Esophagus muscularis mucosa (tissue), 4 donors: ENCODE data around the gene CPT1A. TPM values are rescaled to one million over a fixed set of nuclear protein-coding genes. Genes with fewer than 3 reads are reported as not detected.
"Not testable (repeated sequence)": the region's sequence is repeated elsewhere in the genome, so short reads cannot be mapped to it uniquely, and the experiment has no call there.

ENCODE experiments used
- DNase-seq: peaks from one replicate; pipeline ENCODE4 v3.0.0-alpha.2; 2017; ENCODE audit errors: extremely low spot score
- H3K27ac ChIP-seq, 4 donors: fragments of 200-600 bp; sonication (generic); replicated peaks in 1 of 4; 1 replicate in 3 of 4; 2 replicates in 1 of 4; pipeline ENCODE4 v1.5.1; 2016 to 2019; ENCODE audit warnings: mild to moderate bottlenecking in 1 of 4
- H3K27me3 ChIP-seq, 4 donors: fragments of 200-600 bp; sonication (generic); one replicate each; pipeline versions ENCODE4 v1.5.1 to v1.6.0; 2016 to 2019
- H3K36me3 ChIP-seq, 4 donors: fragments of 200-600 bp; sonication (generic); one replicate each; pipeline ENCODE4 v1.5.1; 2016 to 2019
- H3K4me1 ChIP-seq, 4 donors: fragments of 200-600 bp; sonication (generic); one replicate each; pipeline ENCODE4 v1.5.1; 2016 to 2019
- H3K4me3 ChIP-seq, 4 donors: fragments of 200-600 bp; sonication (generic); 1 replicate in 2 of 4; 2 replicates in 2 of 4; pipeline ENCODE4 v1.5.1; 2016 to 2019; ENCODE audit warnings: mild to moderate bottlenecking in 4 of 4, moderate library complexity in 1 of 4
- H3K9me3 ChIP-seq, 4 donors: fragments of 200-600 bp; sonication (generic); 1 replicate in 3 of 4; 2 replicates in 1 of 4; pipeline ENCODE4 v1.5.1; 2016 to 2019
- EP300 ChIP-seq: sonication (generic); formaldehyde crosslinking; IDR thresholded peaks from one replicate; pipeline ENCODE4 v1.6.1; 2017; ENCODE audit warnings: antibody characterized with exemption
- POLR2A ChIP-seq: fragments of 450-650 bp; IDR thresholded peaks from one replicate; pipeline ENCODE4 v1.6.1; 2017; ENCODE audit warnings: antibody characterized with exemption, moderate library complexity, mild to moderate bottlenecking, low read depth
- POLR2AphosphoS5 ChIP-seq, 2 donors: sonication (generic); formaldehyde crosslinking; IDR thresholded peaks; one replicate each; pipeline ENCODE4 v1.6.1; 2017; ENCODE audit warnings: antibody characterized with exemption in 2 of 2
- WGBS: methylation state at CpG from one replicate; pipeline ENCODE4 v1.1.5; 2018; 5-methylcytosine and 5-hydroxymethylcytosine counted together
- intact Hi-C: fragments of 100-400 bp; cut with DNase I; formaldehyde crosslinking; loops from one replicate; pipeline ENCODE4 v1.15.1; 2023
- total RNA-seq, 4 donors: library from RNA; depleted of rRNA; stranded (reverse); fragments of >200 nt; gene quantifications; one replicate each; pipeline versions ENCODE4 v1.1.0 to v1.2.1, GENCODE V29; 2016
- TF ChIP-seq, protein P1 (sequence below), 3 experiments: fragments of 200-600 bp in 2 of 3; fragments of 450-650 bp in 1 of 3; sonication (generic) in 2 of 3; IDR thresholded peaks; one replicate each; pipeline ENCODE4 v1.5.1; 2017 to 2019; ENCODE audit warnings: antibody characterized with exemption in 3 of 3, mild to moderate bottlenecking in 2 of 3, moderate library complexity in 1 of 3

CPT1A gene
- total RNA-seq, 4 donors from 2014 or later = 36.1 to 122 (median 77.5) TPM

DNA sequence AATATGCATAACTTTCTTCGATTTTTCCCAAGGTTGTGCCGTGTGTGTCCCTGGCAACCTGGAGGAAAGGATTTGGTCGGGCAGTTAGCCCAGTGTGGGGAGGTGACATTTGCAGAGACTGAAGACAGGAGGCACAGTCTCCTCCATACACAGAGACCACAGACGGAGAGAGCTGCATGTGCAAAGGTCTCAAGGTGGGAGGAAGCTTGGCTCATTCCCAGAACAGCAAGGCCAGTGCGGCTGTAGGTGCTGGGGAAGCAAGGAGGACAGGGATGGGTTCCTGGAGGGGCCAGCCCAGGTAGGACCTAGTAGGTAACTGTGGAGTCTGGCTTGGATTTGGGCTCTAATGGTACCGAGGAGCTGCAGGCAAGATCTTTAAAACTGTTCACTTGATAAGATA lies 20.7 kb upstream of the CPT1A start:
- H3K4me1 ChIP-seq = peaks cover 0 to 10% (median 7%) of the 10 kb centered on the region in 4 donors
- H3K9me3 ChIP-seq = peaks cover 0 to 7% (median 0%) of the 10 kb centered on the region in 4 donors
- no peaks in the 10 kb centered on the region for H3K27me3 ChIP-seq
- no peak overlapping the region for H3K27ac ChIP-seq
- WGBS = 82% methylated on average over 5 of the region's 6 CpGs
- H3K4me3 ChIP-seq = no peak overlapping the region
- intact Hi-C loops = no loop called here
- DNase-seq = no peak
- H3K36me3 ChIP-seq = no peaks in the 10 kb centered on the region
- TF ChIP-seq POLR2AphosphoS5 (IDR thresholded peaks at IDR 0.05) = no peak
- no peak for TF ChIP-seq EP300
- no peak for TF ChIP-seq POLR2A
- TF ChIP-seq, protein P1, sequence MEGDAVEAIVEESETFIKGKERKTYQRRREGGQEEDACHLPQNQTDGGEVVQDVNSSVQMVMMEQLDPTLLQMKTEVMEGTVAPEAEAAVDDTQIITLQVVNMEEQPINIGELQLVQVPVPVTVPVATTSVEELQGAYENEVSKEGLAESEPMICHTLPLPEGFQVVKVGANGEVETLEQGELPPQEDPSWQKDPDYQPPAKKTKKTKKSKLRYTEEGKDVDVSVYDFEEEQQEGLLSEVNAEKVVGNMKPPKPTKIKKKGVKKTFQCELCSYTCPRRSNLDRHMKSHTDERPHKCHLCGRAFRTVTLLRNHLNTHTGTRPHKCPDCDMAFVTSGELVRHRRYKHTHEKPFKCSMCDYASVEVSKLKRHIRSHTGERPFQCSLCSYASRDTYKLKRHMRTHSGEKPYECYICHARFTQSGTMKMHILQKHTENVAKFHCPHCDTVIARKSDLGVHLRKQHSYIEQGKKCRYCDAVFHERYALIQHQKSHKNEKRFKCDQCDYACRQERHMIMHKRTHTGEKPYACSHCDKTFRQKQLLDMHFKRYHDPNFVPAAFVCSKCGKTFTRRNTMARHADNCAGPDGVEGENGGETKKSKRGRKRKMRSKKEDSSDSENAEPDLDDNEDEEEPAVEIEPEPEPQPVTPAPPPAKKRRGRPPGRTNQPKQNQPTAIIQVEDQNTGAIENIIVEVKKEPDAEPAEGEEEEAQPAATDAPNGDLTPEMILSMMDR (IDR thresholded peaks at IDR 0.05) = no peak

DNA sequence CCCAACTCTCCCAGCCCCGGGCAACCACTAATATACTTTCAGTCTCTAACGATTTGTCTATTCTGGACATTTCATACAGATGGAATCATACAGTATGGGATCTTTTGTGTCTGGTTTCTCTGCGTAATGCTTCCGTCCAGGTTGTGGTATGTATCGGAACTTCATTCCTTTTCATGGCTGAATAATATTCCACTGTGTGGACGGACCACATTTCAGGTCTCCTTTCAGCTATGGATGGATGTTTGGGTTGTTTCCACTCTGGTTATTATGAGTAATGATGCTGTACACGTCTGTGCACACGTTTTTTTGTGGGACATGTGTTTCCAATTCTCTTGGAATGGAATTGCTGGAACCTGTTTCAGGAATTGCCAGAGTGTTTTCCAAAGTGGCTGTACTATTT lies 17.4 kb upstream of the CPT1A start:
- H3K9me3 ChIP-seq = peaks cover 0 to 7% (median 0%) of the 10 kb centered on the region in 4 donors
- intact Hi-C loops = no loop called here
- WGBS = 81% methylated on average over 8 of the region's 8 CpGs
- DNase-seq = no peak
- no peaks in the 10 kb centered on the region for H3K36me3 ChIP-seq
- H3K4me3 ChIP-seq = no peak overlapping the region
- no peak overlapping the region for H3K27ac ChIP-seq
- H3K27me3 ChIP-seq = peaks cover 0 to 6% (median 3%) of the 10 kb centered on the region in 4 donors
- TF ChIP-seq EP300 (no peak), POLR2A (no peak), POLR2AphosphoS5 (IDR thresholded peaks at IDR 0.05) (no peak)
- TF ChIP-seq, protein P1 (IDR thresholded peaks at IDR 0.05) = no peak
- peaks cover 19 to 43% (median 39%) of the 10 kb centered on the region in 4 donors for H3K4me1 ChIP-seq

DNA sequence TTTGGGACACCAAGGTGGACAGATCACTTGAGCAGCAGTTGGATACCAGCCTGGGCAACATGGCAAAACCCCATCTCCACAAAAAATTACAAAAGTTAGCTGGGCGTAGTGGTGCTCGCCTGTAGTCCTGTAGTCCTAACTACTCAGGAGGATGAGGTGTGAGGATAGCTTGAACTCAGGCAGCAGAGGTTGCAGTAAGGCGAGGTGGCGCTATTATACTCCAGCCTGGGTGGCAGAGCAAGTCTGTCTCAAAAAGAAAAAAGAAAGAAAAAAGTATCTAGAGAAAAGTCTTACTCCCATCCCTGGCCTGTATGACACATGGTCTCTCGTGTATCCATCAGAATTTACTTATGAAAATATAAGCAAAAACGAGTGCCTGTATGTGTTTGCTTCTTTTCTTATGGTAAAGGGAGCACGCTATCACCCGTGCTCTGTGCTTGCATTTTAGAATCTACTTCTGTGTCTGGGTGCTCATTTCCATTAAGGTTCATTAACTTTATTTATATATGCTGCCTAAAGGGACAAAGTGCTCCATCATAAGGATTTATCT lies 15.4 kb upstream of the CPT1A start:
- intact Hi-C loops = no loop called here
- Histone ChIP-seq H3K36me3 (no peaks in the 10 kb centered on the region), H3K4me3 (no peak overlapping the region), H3K27me3 (peaks cover 0 to 11% (median 3%) of the 10 kb centered on the region in 4 donors), H3K9me3 (no peaks in the 10 kb centered on the region), H3K27ac (peak overlapping the region in 3 of 4 donors; percentile 49 to 74 (median 74)), H3K4me1 (peaks cover 19 to 46% (median 41%) of the 10 kb centered on the region in 4 donors)
- TF ChIP-seq EP300 (no peak), POLR2AphosphoS5 (IDR thresholded peaks at IDR 0.05) (no peak), POLR2A (no peak)
- TF ChIP-seq, protein P1 (IDR thresholded peaks at IDR 0.05) = no peak
- 80% methylated on average over 8 of the region's 8 CpGs for WGBS
- no peak for DNase-seq

DNA sequence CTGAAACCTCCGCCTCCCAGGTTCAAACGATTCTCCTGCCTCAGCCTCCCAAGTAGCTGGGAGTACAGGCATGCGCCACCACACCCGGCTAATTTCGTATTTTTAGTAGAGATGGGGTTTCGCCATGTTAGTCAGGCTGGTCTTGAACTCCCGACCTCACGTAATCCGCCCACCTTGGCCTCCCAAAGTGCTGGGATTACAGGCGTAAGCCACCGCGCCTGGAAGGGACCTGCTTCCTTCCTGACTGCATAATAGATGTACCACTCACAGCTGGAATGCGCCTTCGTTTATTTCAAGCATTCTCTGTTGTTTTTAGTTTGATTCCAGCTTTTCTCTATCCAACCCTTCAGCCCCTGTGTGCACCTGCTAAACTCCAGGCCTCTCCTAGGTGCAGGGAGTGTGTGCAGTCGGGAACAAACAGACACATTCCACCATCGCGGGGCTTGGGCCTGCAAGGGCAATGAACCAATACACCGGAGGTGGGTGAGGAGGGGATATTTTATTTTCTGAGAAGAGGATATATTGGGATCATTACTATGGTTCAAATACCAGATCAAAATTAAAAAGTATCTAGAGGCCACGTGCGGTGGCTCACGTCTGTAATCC lies 14.8 kb upstream of the CPT1A start:
- Histone ChIP-seq H3K27ac (peak overlapping the region; percentile 47 to 74 (median 62)), H3K4me1 (peaks cover 19 to 46% (median 41%) of the 10 kb centered on the region in 4 donors), H3K27me3 (peaks cover 0 to 11% (median 3%) of the 10 kb centered on the region in 4 donors)
- H3K4me3 ChIP-seq, intact Hi-C loops, DNase-seq, H3K9me3 ChIP-seq, H3K36me3 ChIP-seq: not testable (repeated sequence)
- WGBS = 89% methylated on average over 20 of the region's 21 CpGs

DNA sequence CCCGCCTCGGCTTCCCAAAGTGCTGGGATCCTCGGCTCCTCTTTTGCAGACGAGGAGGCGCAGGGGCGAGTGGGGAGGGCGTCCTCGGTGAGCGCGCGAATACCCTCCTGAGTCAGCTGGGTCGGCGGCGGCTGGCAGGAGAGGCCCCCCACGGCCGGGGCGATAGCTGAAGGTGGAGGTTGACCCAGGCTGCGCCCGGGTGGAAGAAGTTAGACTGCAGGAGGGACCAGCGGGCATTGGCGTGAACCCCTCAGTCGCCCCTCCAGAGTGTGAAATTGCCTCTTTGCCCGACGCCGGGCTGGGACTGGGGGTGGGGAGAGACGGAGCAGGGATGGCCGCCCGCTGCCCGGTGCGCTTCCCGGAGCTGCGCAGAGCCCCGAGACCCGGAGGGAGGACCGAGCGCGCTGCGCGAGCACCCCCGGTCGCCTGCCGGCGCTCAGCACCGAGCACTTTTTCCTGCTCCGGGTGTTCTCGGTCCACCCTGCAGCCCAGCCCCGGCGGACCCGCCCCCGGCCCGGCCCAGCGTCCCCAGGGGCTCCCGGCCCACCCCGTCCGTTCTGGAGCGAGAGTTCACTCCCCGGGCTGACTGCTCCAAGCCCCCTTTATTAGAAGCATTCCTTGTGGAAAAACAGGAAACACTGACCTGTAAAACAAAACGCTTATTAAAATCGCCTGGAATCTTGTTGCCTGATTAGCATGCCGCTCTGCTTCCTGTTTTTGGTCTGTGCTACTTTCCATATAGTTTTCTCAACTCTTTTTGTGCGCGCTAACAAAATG lies 13.7 kb upstream of the CPT1A start:
- DNase-seq = no peak
- peak overlapping the region; percentile 52 to 67 (median 54) for H3K4me3 ChIP-seq
- intact Hi-C loops = no loop called here
- peaks cover 0 to 11% (median 3%) of the 10 kb centered on the region in 4 donors for H3K27me3 ChIP-seq
- no peaks in the 10 kb centered on the region for H3K9me3 ChIP-seq
- peaks cover 19 to 46% (median 41%) of the 10 kb centered on the region in 4 donors for H3K4me1 ChIP-seq
- peak overlapping the region; percentile 47 to 74 (median 72) for H3K27ac ChIP-seq
- 18% methylated on average over 21 of the region's 62 CpGs for WGBS
- H3K36me3 ChIP-seq = no peaks in the 10 kb centered on the region
- TF ChIP-seq, protein P1 (IDR thresholded peaks at IDR 0.05) = peak in 1 of 3 experiments; percentile 47
- TF ChIP-seq POLR2AphosphoS5 (IDR thresholded peaks at IDR 0.05) = no peak
